ENCODE measurements around the gene ZNF124. TPM values are rescaled to one million over a fixed set of nuclear protein-coding genes. Genes with fewer than 3 reads are reported as not detected.
"Not testable (repeated sequence)": the region's sequence is repeated elsewhere in the genome, so short reads cannot be mapped to it uniquely, and the experiment has no call there.

The ZNF124 gene
- total and polyA plus RNA-seq, 2 experiments from 2014 or later: 7.0 to 74.2 TPM

GRCh38 chr1:247172996-247173395, 1.2 kb upstream of the ZNF124 start:
- no peak for TF ChIP-seq EZH2phosphoT487 (IDR thresholded peaks at IDR 0.05; ENCODE audit: low read depth, severe bottlenecking, unreplicated experiment)
- no peak for TF ChIP-seq CTCF (IDR thresholded peaks at IDR 0.05; ENCODE audit: poor library complexity)
- no peak for TF ChIP-seq EZH2 (IDR thresholded peaks at IDR 0.05; ENCODE audit: borderline replicate concordance)
- 92% methylated on average over 4 of the region's 4 CpGs for WGBS (ENCODE audit: low lambda C conversion rate, missing lambda C conversion rate)
- H3K4me1 ChIP-seq (ENCODE audit: insufficient read depth): no peaks in the 10 kb centered on the region
- H3K27me3 ChIP-seq: no peaks in the 10 kb centered on the region
- no peaks in the 10 kb centered on the region for H4K20me1 ChIP-seq (ENCODE audit: insufficient read depth, poor library complexity, severe bottlenecking)
- no peaks in the 10 kb centered on the region for H3K9me3 ChIP-seq (ENCODE audit: low read depth)
- peaks cover 15% of the 10 kb centered on the region for H3K79me2 ChIP-seq
- no peak overlapping the region for H3K4me3 ChIP-seq
- no peaks in the 10 kb centered on the region for H3K9me2 ChIP-seq (replicated peaks; ENCODE audit: insufficient read depth)
- no peaks in the 10 kb centered on the region for H3K36me3 ChIP-seq (replicated peaks; ENCODE audit: insufficient read depth, low read depth)
- no peak for DNase-seq (ENCODE audit: low spot score)
- H2AFZ ChIP-seq: no peak overlapping the region
- no peak overlapping the region for H3K27ac ChIP-seq
- H3K4me2 ChIP-seq: no peak overlapping the region

DNA sequence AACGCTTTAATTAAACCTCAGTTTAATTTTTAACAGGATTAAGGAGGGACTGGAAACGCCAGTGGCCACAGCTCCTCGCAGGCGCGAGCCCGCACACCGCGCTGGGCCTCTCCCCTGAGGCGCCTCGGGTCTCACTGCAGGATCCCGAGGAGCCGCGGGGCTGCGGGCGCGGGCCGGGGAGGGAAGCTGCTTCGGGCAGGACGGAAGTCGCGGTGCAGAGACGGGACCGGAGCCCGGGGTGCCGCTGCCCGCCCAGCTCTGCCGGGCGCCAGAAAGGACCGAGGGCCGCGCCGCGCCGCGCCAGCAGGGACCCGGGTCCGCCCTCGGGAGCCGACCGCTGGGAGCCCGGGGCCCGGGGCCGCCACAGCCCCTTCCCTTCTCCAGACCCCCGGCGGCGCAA, 377 bp downstream of the ZNF124 start:
- H3K27me3 ChIP-seq; H3K4me1 ChIP-seq (ENCODE audit: insufficient read depth); H3K4me2 ChIP-seq; H3K27ac ChIP-seq; H4K20me1 ChIP-seq (ENCODE audit: insufficient read depth, poor library complexity, severe bottlenecking); DNase-seq (ENCODE audit: low spot score); H2AFZ ChIP-seq; H3K9me3 ChIP-seq (ENCODE audit: low read depth); H3K36me3 ChIP-seq (replicated peaks; ENCODE audit: insufficient read depth, low read depth); H3K9me2 ChIP-seq (replicated peaks; ENCODE audit: insufficient read depth); H3K4me3 ChIP-seq: not testable (repeated sequence)
- no CpG with 5 or more reads among the region's 46 CpGs for WGBS (ENCODE audit: low lambda C conversion rate, missing lambda C conversion rate)
- H3K79me2 ChIP-seq: peaks cover 30% of the 10 kb centered on the region

DNA sequence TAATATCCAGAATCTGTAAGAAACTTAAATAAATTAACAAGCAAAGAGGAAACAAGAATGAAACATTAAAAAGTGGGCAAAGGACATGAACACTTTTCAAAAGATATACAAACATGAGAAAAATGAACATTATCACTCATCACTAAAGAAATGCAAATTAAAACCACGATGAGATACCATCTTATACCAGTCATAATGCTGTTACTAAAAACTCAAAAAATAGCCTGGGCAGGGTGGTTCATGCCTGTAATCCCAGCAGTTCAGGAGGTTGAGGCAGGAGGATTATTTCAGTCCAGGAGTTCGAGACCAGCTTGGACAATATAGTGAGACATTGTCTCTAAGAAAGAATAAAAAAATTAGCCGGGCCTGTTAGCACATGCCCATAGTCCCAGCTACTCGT, 6.1 kb downstream of the ZNF124 start:
- Histone ChIP-seq H3K4me2 (no peak overlapping the region), H3K4me1 (ENCODE audit: insufficient read depth) (no peaks in the 10 kb centered on the region), H3K79me2 (peaks cover 88% of the 10 kb centered on the region), H3K9me3 (ENCODE audit: low read depth) (peaks cover 46% of the 10 kb centered on the region), H2AFZ (no peak overlapping the region), H3K27me3 (no peaks in the 10 kb centered on the region), H3K9me2 (replicated peaks; ENCODE audit: insufficient read depth) (no peaks in the 10 kb centered on the region), H3K27ac (no peak overlapping the region), H3K4me3 (no peak overlapping the region), H4K20me1 (ENCODE audit: insufficient read depth, poor library complexity, severe bottlenecking) (no peaks in the 10 kb centered on the region), H3K36me3 (replicated peaks; ENCODE audit: insufficient read depth, low read depth) (no peaks in the 10 kb centered on the region)
- WGBS (ENCODE audit: low lambda C conversion rate, missing lambda C conversion rate): 94% methylated on average over 4 of the region's 4 CpGs
- no peak for DNase-seq (ENCODE audit: low spot score)
- no peak for TF ChIP-seq CTCF (IDR thresholded peaks at IDR 0.05; ENCODE audit: poor library complexity)
- no peak for TF ChIP-seq EZH2 (IDR thresholded peaks at IDR 0.05; ENCODE audit: borderline replicate concordance)
- no peak for TF ChIP-seq EZH2phosphoT487 (IDR thresholded peaks at IDR 0.05; ENCODE audit: low read depth, severe bottlenecking, unreplicated experiment)

GRCh38 chr1:247164694-247165093, 7.1 kb downstream of the ZNF124 start:
- H3K9me3 ChIP-seq (ENCODE audit: low read depth): peaks cover 53% of the 10 kb centered on the region

More at GRCh38 chr1:247164694-247165093, 7.1 kb downstream of the ZNF124 start:
- Histone ChIP-seq H3K4me1 (ENCODE audit: insufficient read depth) (no peaks in the 10 kb centered on the region), H3K27ac (no peak overlapping the region), H3K27me3 (no peaks in the 10 kb centered on the region), H3K36me3 (replicated peaks; ENCODE audit: insufficient read depth, low read depth) (no peaks in the 10 kb centered on the region), H3K79me2 (peaks cover 97% of the 10 kb centered on the region), H3K9me2 (replicated peaks; ENCODE audit: insufficient read depth) (no peaks in the 10 kb centered on the region), H2AFZ (no peak overlapping the region), H3K4me2 (no peak overlapping the region), H3K4me3 (no peak overlapping the region), H4K20me1 (ENCODE audit: insufficient read depth, poor library complexity, severe bottlenecking) (no peaks in the 10 kb centered on the region)
- no peak for DNase-seq (ENCODE audit: low spot score)
- 100% methylated on average over 6 of the region's 6 CpGs for WGBS (ENCODE audit: low lambda C conversion rate, missing lambda C conversion rate)
- TF ChIP-seq EZH2phosphoT487 (IDR thresholded peaks at IDR 0.05; ENCODE audit: low read depth, severe bottlenecking, unreplicated experiment) (no peak), CTCF (IDR thresholded peaks at IDR 0.05; ENCODE audit: poor library complexity) (no peak), EZH2 (IDR thresholded peaks at IDR 0.05; ENCODE audit: borderline replicate concordance) (no peak)

Measured in hepatocyte (in vitro differentiated cells).